Neural cell (in vitro differentiated cells): ENCODE data around the gene METTL16. TPM values are rescaled to one million over a fixed set of nuclear protein-coding genes. Genes with fewer than 3 reads are reported as not detected.

Source experiments
- H2AFZ ChIP-seq: fragments of 200-600, 300-800 bp; sonication (generic), shearing (Covaris generic); 2 replicates; pipeline ENCODE4 v1.6.0; 2014; ENCODE audit warnings: low read depth, mild to moderate bottlenecking, antibody characterized with exemption, low read length, moderate library complexity
- H3F3A ChIP-seq: fragments of 200-600 bp; shearing (Covaris generic); 2 replicates; pipeline ENCODE4 v1.6.1; 2016; ENCODE audit warnings: mild to moderate bottlenecking, moderate library complexity, mixed read lengths, antibody characterized with exemption, low read length; ENCODE audit not compliant: insufficient read depth, poor library complexity, severe bottlenecking
- H3K27ac ChIP-seq: fragments of 200-600, 300-800 bp; sonication (generic), shearing (Covaris generic); 2 replicates; pipeline ENCODE4 v1.5.1; 2014; ENCODE audit warnings: mild to moderate bottlenecking, low read length, moderate library complexity
- H3K27me3 ChIP-seq: fragments of 300-800, 200-600 bp; sonication (generic), shearing (Covaris generic); 2 replicates; pipeline ENCODE4 v1.6.0; 2014; ENCODE audit warnings: mild to moderate bottlenecking, low read depth, low read length, moderate library complexity; ENCODE audit not compliant: insufficient read depth
- H3K36me3 ChIP-seq: fragments of 300-800, 200-600 bp; sonication (generic), shearing (Covaris generic); 2 replicates; pipeline ENCODE4 v1.5.1; 2014; ENCODE audit warnings: mild to moderate bottlenecking, antibody characterized with exemption, low read length, moderate library complexity; ENCODE audit not compliant: insufficient read depth
- H3K4me2 ChIP-seq: fragments of 300-800, 200-600 bp; sonication (generic), shearing (Covaris generic); 2 replicates; pipeline ENCODE4 v1.6.0; 2014; ENCODE audit warnings: mild to moderate bottlenecking, low read length
- H3K4me3 ChIP-seq: fragments of 300-800, 200-600 bp; sonication (generic), shearing (Covaris generic); 2 replicates; pipeline ENCODE4 v1.5.1; 2014; ENCODE audit warnings: mild to moderate bottlenecking, low read length, moderate library complexity
- H3K79me2 ChIP-seq: fragments of 200-600 bp; shearing (Covaris generic); replicated peaks from 2 replicates; pipeline ENCODE4 v1.6.0; 2014; ENCODE audit warnings: mild to moderate bottlenecking, low read length, moderate library complexity; ENCODE audit not compliant: insufficient read depth
- H3K9ac ChIP-seq: fragments of 300-800, 200-600 bp; sonication (generic), shearing (Covaris generic); 2 replicates; pipeline ENCODE4 v1.6.1; 2016; ENCODE audit warnings: mild to moderate bottlenecking, low read length, mixed read lengths
- H3K9me2 ChIP-seq: fragments of 200-600 bp; shearing (Covaris generic); 2 replicates; pipeline ENCODE4 v1.6.1; 2016; ENCODE audit warnings: mild to moderate bottlenecking, low read length, mixed read lengths; ENCODE audit not compliant: insufficient read depth
- H3K9me3 ChIP-seq: fragments of 200-600, 300-800 bp; sonication (generic), shearing (Covaris generic); 2 replicates; pipeline ENCODE4 v1.6.1; 2016; ENCODE audit warnings: mild to moderate bottlenecking, mixed run types, low read length, moderate library complexity, mixed read lengths
- H4K20me1 ChIP-seq: fragments of 200-600 bp; shearing (Covaris generic); 2 replicates; pipeline ENCODE4 v1.6.1; 2016; ENCODE audit warnings: mild to moderate bottlenecking, mixed run types; ENCODE audit not compliant: insufficient read depth
- EP300 ChIP-seq: fragments of 450-650 bp; conservative IDR thresholded peaks from 2 replicates; pipeline ENCODE4 v1.6.1; 2014; ENCODE audit warnings: antibody characterized with exemption, mild to moderate bottlenecking, moderate library complexity; ENCODE audit not compliant: poor library complexity, severe bottlenecking
- EZH2 ChIP-seq: fragments of 200-600, 300-800 bp; shearing (Covaris generic), sonication (generic); IDR thresholded peaks from 2 replicates; pipeline ENCODE4 v1.6.1; 2014; ENCODE audit warnings: antibody characterized with exemption, low read length, borderline replicate concordance, mild to moderate bottlenecking; ENCODE audit not compliant: insufficient read depth, poor library complexity, severe bottlenecking
- MXI1 ChIP-seq: fragments of 450-650 bp; conservative IDR thresholded peaks from 2 replicates; pipeline ENCODE4 v1.6.1; 2014; ENCODE audit warnings: antibody characterized with exemption, mild to moderate bottlenecking; ENCODE audit not compliant: poor library complexity, severe bottlenecking
- POLR2AphosphoS5 ChIP-seq: IDR thresholded peaks from 2 replicates; pipeline ENCODE4 v1.6.1; 2012
- RAD21 ChIP-seq: fragments of 450-650 bp; conservative IDR thresholded peaks from 2 replicates; pipeline ENCODE4 v1.6.1; 2014; ENCODE audit warnings: antibody characterized with exemption, mild to moderate bottlenecking, moderate library complexity
- REST ChIP-seq: IDR thresholded peaks from 2 replicates; pipeline ENCODE4 v1.6.1; 2012; ENCODE audit warnings: borderline replicate concordance
- SMC3 ChIP-seq: fragments of 450-650 bp; conservative IDR thresholded peaks from 2 replicates; pipeline ENCODE4 v1.6.1; 2014; ENCODE audit warnings: antibody characterized with exemption, mild to moderate bottlenecking, moderate library complexity; ENCODE audit not compliant: poor library complexity
- TAF1 ChIP-seq: IDR thresholded peaks from 2 replicates; pipeline ENCODE4 v1.6.1; 2012; ENCODE audit warnings: low read depth
- polyA plus RNA-seq: library from polyadenylated mRNA; depleted of rRNA; stranded (reverse); fragments of >200 nt; gene quantifications from 2 replicates; pipeline ENCODE4 v1.2.3, GENCODE V29; 2014
- TF ChIP-seq, protein P1 (sequence below): fragments of 450-650 bp; IDR thresholded peaks from 2 replicates; pipeline ENCODE4 v1.5.1; 2014; ENCODE audit warnings: antibody characterized with exemption, mild to moderate bottlenecking, moderate library complexity; ENCODE audit not compliant: poor library complexity, severe bottlenecking

METTL16 gene
- polyA plus RNA-seq, 1 donor from 2014 or later: 20.3 TPM

DNA sequence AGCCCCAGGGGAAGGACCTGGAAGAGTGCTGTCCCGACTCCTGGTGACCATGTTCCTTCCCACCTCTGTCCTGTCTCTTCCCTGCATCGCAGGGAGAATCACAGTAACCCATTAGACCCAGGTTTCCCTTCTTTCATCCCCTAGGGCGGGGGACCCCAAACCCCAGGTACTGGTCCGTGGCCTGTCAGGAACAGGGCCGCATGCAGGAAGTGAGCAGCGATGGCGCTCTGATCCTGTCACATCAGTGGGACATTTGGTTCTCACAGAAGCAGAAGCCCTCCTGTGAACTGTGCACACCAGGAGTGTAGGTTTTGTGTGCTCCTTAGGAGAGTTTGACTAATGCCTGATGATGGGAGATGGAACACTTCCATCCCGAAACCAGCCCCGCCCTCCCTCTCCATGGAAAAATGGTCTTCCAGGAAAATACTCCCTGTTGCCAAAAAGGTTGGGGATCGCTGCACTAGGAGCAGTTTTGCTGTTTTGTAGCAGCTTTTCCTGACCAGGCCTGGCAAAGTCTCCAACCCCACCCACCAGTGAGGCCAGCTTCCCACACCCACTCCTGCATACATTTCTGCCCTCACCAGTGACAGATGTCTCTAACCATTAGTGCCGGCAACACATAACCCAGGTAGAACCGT, 121.4 kb downstream of the METTL16 start:
- no peak overlapping the region for H3K27ac ChIP-seq
- peaks cover 10% of the 10 kb centered on the region for H4K20me1 ChIP-seq
- H3F3A ChIP-seq: peaks cover 7% of the 10 kb centered on the region
- no peak overlapping the region for H3K9ac ChIP-seq
- H3K79me2 ChIP-seq: peaks cover 34% of the 10 kb centered on the region
- H3K36me3 ChIP-seq: no peaks in the 10 kb centered on the region
- no peaks in the 10 kb centered on the region for H3K27me3 ChIP-seq
- TF ChIP-seq RAD21: no peak
- TF ChIP-seq EP300: no peak
- TF ChIP-seq REST: no peak
- TF ChIP-seq EZH2: no peak
- TF ChIP-seq POLR2AphosphoS5: no peak
- TF ChIP-seq TAF1: no peak
- no peak for TF ChIP-seq MXI1
- TF ChIP-seq, protein P1, sequence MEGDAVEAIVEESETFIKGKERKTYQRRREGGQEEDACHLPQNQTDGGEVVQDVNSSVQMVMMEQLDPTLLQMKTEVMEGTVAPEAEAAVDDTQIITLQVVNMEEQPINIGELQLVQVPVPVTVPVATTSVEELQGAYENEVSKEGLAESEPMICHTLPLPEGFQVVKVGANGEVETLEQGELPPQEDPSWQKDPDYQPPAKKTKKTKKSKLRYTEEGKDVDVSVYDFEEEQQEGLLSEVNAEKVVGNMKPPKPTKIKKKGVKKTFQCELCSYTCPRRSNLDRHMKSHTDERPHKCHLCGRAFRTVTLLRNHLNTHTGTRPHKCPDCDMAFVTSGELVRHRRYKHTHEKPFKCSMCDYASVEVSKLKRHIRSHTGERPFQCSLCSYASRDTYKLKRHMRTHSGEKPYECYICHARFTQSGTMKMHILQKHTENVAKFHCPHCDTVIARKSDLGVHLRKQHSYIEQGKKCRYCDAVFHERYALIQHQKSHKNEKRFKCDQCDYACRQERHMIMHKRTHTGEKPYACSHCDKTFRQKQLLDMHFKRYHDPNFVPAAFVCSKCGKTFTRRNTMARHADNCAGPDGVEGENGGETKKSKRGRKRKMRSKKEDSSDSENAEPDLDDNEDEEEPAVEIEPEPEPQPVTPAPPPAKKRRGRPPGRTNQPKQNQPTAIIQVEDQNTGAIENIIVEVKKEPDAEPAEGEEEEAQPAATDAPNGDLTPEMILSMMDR: no peak
- no peak for TF ChIP-seq SMC3
- H3K9me2 ChIP-seq: no peaks in the 10 kb centered on the region
- H2AFZ ChIP-seq: no peak overlapping the region
- H3K4me2 ChIP-seq: no peak overlapping the region
- H3K9me3 ChIP-seq: no peaks in the 10 kb centered on the region
- H3K4me3 ChIP-seq: no peak overlapping the region

- Histone ChIP-seq H3K27ac (no peak overlapping the region), H3K79me2 (peaks cover 20% of the 10 kb centered on the region), H3K9me3 (no peaks in the 10 kb centered on the region), H3K4me3 (no peak overlapping the region), H4K20me1 (peaks cover under 1% of the 10 kb centered on the region), H3K27me3 (no peaks in the 10 kb centered on the region), H3F3A (peaks cover 7% of the 10 kb centered on the region), H3K9ac (no peak overlapping the region), H3K36me3 (no peaks in the 10 kb centered on the region), H3K9me2 (no peaks in the 10 kb centered on the region), H3K4me2 (no peak overlapping the region), H2AFZ (no peak overlapping the region)
- TF ChIP-seq POLR2AphosphoS5: no peak
- TF ChIP-seq, protein P1: peak; percentile 13
These were observed 123.0 kb downstream of the METTL16 start for GRCh38 chr17:2388683-2389055.
